ENCODE results near the gene PBX3. TPM values are rescaled to one million over a fixed set of nuclear protein-coding genes. Genes with fewer than 3 reads are reported as not detected.

The PBX3 gene
- total RNA-seq, 4 donors from 2014 or later, result 18.0 to 33.5 (median 24.2) TPM

DNA sequence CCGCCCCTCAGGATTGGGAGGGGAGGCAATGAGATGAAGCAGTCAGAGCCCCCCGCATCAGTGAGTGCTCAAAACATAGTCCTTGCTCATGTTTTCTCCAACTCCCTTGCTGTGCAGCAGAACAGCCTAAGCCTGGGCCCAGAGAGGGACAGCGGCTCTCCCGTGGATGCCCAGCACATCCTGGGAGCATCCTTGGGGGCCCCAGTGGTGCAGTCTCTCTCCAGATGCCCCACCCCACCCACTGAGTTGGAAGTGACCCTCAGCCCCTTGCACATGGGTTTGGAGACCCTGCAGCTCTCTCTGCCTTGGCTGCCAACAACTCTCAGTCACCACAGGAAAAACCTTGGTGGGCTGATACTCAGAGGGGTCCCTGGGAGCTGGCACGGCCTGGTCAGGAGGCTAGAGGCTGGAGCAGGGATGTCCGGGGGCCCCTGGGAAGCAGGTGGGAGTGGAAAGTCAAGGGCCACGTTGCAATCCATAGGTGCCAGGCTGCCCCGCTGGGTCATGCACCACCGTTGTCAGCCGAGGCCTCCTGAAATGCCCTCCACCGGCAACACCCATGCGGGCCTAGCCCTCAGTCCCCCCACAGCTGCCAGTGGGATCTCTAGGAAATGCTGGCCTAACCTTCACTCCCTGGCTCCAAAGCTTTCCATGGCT, 242.5 kb downstream of the PBX3 start:
- no peaks in the 10 kb centered on the region for H3K36me3 ChIP-seq
- no peak for TF ChIP-seq EP300 (IDR thresholded peaks at IDR 0.05)
- TF ChIP-seq, protein P1, sequence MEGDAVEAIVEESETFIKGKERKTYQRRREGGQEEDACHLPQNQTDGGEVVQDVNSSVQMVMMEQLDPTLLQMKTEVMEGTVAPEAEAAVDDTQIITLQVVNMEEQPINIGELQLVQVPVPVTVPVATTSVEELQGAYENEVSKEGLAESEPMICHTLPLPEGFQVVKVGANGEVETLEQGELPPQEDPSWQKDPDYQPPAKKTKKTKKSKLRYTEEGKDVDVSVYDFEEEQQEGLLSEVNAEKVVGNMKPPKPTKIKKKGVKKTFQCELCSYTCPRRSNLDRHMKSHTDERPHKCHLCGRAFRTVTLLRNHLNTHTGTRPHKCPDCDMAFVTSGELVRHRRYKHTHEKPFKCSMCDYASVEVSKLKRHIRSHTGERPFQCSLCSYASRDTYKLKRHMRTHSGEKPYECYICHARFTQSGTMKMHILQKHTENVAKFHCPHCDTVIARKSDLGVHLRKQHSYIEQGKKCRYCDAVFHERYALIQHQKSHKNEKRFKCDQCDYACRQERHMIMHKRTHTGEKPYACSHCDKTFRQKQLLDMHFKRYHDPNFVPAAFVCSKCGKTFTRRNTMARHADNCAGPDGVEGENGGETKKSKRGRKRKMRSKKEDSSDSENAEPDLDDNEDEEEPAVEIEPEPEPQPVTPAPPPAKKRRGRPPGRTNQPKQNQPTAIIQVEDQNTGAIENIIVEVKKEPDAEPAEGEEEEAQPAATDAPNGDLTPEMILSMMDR (IDR thresholded peaks at IDR 0.05), result no peak
- no peak for TF ChIP-seq POLR2A (IDR thresholded peaks at IDR 0.05)
- H3K4me1 ChIP-seq, result no peaks in the 10 kb centered on the region
- WGBS, 2 donors, result 87 to 89% methylated on average over 11 to 12 of the region's 12 CpGs
- DNase-seq (ENCODE audit: low spot score in 2 of 2), result no peak
- H3K4me3 ChIP-seq, result no peak overlapping the region
- no peaks in the 10 kb centered on the region for H3K9me3 ChIP-seq
- H3K27me3 ChIP-seq, result no peaks in the 10 kb centered on the region
- no peak overlapping the region for H3K27ac ChIP-seq

DNA sequence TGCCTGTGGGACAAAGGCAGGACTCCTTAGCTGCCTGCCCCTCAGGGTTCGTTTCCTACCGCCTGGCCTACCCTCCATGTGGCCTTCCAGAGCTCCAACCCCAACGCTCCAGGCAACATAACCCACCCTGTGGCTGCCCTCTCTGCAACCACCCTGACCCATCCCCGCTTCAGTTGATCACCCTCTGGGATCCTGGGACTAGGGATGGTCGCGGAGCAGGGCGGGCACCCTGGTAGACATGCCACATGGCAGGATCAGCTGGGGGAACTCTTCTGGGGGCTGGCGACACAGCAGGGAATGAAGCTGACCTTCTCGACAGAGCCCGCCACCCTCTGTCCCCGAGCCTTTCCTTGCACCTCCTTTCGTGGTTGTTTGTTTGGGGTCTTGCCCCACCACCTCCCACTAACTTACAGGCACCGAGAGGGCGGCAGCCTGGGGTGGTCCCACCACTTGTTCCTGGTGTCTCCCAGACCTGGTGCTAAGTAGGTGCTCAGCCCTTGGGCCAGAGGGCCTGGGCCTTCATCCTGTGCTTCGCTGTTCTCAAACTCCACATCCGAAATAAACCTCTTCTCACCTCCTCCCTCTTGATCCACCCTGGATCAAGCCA, 243.1 kb downstream of the PBX3 start:
- no peak overlapping the region for H3K27ac ChIP-seq
- H3K36me3 ChIP-seq, result no peaks in the 10 kb centered on the region
- TF ChIP-seq EP300 (IDR thresholded peaks at IDR 0.05) (no peak), POLR2A (IDR thresholded peaks at IDR 0.05) (no peak)
- TF ChIP-seq, protein P1 (IDR thresholded peaks at IDR 0.05), result no peak
- DNase-seq (ENCODE audit: low spot score in 2 of 2), result no peak
- H3K9me3 ChIP-seq, result no peaks in the 10 kb centered on the region
- no peaks in the 10 kb centered on the region for H3K4me1 ChIP-seq
- no peak overlapping the region for H3K4me3 ChIP-seq
- 89 to 93% methylated on average over 16 of the region's 16 CpGs for WGBS, 2 donors
- H3K27me3 ChIP-seq, result no peaks in the 10 kb centered on the region

DNA sequence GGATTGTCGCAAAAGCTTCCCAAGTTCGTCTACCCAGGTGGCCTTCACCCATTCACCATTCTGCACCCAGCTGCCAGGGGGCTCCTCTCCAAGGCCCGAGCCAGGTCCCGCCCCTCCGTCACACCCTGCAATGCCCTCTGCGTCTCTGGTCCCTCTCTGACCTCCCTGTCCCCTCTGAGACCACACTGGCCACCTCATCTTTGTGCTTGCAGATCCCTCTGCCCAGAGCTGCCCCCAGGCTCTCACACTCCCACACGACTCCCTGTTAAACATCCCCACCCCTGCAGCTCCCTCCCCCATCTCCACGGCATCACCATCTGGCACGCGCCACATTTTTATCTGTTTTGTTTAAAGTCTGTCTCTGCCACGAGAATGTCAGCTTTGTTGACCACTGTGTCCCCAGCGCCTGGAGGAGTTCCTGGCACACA, 243.6 kb downstream of the PBX3 start:
- H3K9me3 ChIP-seq, result no peaks in the 10 kb centered on the region
- WGBS, 2 donors, result 51 to 52% methylated on average over 12 of the region's 12 CpGs
- DNase-seq (ENCODE audit: low spot score in 2 of 2), result no peak
- no peak for TF ChIP-seq EP300 (IDR thresholded peaks at IDR 0.05)
- no peak for TF ChIP-seq POLR2A (IDR thresholded peaks at IDR 0.05)
- TF ChIP-seq, protein P1 (IDR thresholded peaks at IDR 0.05), result no peak
- no peak overlapping the region for H3K27ac ChIP-seq
- no peak overlapping the region for H3K4me3 ChIP-seq
- H3K4me1 ChIP-seq, result no peaks in the 10 kb centered on the region
- no peaks in the 10 kb centered on the region for H3K27me3 ChIP-seq
- H3K36me3 ChIP-seq, result no peaks in the 10 kb centered on the region

DNA sequence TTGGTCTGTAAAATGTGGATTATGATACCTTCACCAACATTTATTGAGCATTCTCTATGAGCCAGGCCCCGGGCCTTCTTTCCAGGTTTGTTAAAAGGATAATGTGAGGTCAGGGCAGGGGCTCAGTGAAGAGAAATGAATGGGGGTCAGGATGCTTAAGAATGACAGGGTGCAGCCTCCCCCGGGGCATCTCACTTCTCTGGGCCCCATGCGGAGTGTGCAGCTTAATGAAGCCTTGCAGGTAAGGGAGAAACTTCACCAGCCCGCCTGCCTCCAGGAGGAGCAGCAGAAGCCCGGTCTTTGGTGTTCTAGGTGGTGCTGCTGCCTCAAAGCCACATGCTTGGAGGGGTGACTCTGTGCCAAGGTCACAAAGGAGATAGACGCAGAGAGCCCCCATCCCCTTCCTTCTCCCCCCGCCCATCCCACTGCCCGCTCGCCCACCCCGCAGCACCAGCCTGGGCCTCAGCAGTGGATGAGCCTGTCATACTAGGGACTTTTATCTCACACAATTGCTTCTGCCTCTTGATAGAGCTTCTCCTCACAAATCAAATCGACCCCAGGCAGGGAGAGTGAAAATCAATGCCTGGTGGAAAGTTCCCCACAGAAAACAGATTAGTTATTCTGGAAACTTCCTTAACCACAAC, 244.8 kb downstream of the PBX3 start:
- WGBS, 2 donors, result 77 to 82% methylated on average over 11 of the region's 11 CpGs
- H3K27me3 ChIP-seq, result no peaks in the 10 kb centered on the region
- no peaks in the 10 kb centered on the region for H3K4me1 ChIP-seq
- DNase-seq (ENCODE audit: low spot score in 2 of 2), result no peak
- H3K4me3 ChIP-seq, result no peak overlapping the region
- no peaks in the 10 kb centered on the region for H3K9me3 ChIP-seq
- TF ChIP-seq, protein P1 (IDR thresholded peaks at IDR 0.05), result no peak
- H3K27ac ChIP-seq, result no peak overlapping the region
- no peaks in the 10 kb centered on the region for H3K36me3 ChIP-seq

DNA sequence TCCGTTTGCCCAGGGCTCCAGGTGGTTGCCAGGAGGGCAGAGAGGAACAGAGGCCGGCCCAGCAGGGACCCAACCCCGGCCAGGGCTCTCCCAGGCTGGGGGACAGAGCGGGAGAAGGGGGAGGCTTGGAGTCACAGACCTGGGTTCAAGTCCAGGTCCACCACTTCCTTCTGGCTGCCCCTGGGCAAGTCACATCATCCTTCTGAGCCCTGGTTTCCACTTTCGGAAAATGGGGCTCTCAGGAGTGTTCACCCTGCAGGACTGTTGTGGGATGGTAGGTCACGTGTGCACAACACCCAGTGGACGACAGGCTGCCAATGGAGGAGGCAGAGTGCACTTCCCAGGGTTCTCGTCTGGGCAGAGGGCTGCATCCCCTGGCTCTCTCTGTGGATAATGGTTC, 245.4 kb downstream of the PBX3 start:
- no peak for DNase-seq (ENCODE audit: low spot score in 2 of 2)
- H3K27me3 ChIP-seq, result no peaks in the 10 kb centered on the region
- H3K27ac ChIP-seq, result no peak overlapping the region
- no peak overlapping the region for H3K4me3 ChIP-seq
- no peaks in the 10 kb centered on the region for H3K9me3 ChIP-seq
- H3K36me3 ChIP-seq, result no peaks in the 10 kb centered on the region
- no peaks in the 10 kb centered on the region for H3K4me1 ChIP-seq
- 68 to 69% methylated on average over 8 of the region's 8 CpGs for WGBS, 2 donors
- TF ChIP-seq, protein P1 (IDR thresholded peaks at IDR 0.05), result no peak
- no peak for TF ChIP-seq EP300 (IDR thresholded peaks at IDR 0.05)
